ENCODE measurements around the gene PRKG2.

Gene PRKG2

GRCh38 chr4:81131066-81131465 is 84.0 kb downstream of the PRKG2 start:
- no peak for TF ChIP-seq CTCF (IDR thresholded peaks at IDR 0.05; ENCODE audit: control insufficient read depth, extremely low read depth, insufficient read depth)

DNA sequence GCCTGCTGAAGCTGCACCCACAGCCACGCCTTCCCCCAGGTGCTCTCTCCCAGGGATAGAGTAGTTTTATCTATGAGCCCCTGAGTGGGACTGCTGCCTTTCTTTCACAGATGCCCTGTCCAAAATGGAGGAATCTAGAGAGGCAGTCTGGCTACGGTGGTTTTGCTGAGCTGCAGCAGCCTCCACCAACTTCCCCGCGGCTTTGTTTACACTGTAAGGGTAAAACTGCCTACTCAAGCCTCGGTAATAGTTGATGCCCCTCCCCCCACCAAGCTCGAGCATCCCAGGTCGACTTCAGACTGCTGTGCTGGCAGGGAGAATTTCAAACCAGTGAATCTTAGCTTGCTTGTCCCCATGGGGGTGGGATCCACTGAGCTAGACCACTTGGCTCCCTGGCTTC is 84.5 kb downstream of the PRKG2 start:
- no peak for TF ChIP-seq CTCF (IDR thresholded peaks at IDR 0.05; ENCODE audit: control insufficient read depth, extremely low read depth, insufficient read depth)
- no peak overlapping the region for H3K4me3 ChIP-seq (ENCODE audit: low read depth, low read length)
- DNase-seq (ENCODE audit: low read depth) = no peak

More at GRCh38 chr4:81131066-81131465, 84.0 kb downstream of the PRKG2 start:
- no peak for DNase-seq (ENCODE audit: low read depth)
- H3K4me3 ChIP-seq (ENCODE audit: low read depth, low read length) = no peak overlapping the region

DNA sequence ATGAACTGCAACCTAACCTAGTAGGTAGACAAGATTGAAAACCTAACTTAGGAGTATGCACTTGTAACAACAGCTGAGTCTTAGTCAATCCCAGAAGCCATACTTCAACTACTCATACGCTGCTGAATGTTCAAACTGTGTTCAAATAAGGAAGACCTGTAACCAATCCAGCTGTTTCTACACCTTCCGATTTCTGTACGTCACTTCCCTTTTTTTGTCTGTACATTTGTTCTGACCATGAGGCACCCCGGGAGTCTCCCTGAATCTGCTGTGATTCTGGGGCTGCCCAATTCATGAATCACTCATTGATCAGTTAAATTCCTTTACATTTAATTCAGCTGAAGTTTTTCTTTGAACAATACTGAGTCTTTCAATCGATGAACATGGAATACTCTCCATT is 95.0 kb downstream of the PRKG2 start:
- no peak for TF ChIP-seq CTCF (IDR thresholded peaks at IDR 0.05; ENCODE audit: control insufficient read depth, extremely low read depth, insufficient read depth)
- DNase-seq (ENCODE audit: low read depth) = no peak
- no peak overlapping the region for H3K4me3 ChIP-seq (ENCODE audit: low read depth, low read length)

DNA sequence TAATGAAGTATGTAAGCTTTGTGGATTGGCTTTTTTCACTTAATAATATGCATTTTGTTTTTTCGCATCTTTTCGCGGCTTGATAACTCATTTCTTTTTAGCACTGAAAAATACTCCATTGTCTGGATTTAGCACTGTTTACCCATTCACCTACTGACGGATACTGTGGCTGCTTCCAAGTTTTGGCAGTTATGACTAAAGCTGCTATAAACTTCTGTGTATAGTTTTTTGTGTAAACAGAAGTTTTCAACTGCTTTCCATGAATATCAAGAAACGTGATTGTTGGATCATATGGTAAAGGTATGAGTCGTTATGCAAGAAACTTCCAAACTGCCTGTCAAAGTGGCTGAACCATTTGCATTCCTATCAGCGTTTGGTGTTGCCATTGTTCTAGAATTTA is 96.9 kb downstream of the PRKG2 start:
- no peak for TF ChIP-seq CTCF (IDR thresholded peaks at IDR 0.05; ENCODE audit: control insufficient read depth, extremely low read depth, insufficient read depth)
- DNase-seq (ENCODE audit: low read depth) = no peak
- no peak overlapping the region for H3K4me3 ChIP-seq (ENCODE audit: low read depth, low read length)

- no peak for DNase-seq (ENCODE audit: low read depth)
- no peak for TF ChIP-seq CTCF (IDR thresholded peaks at IDR 0.05; ENCODE audit: control insufficient read depth, extremely low read depth, insufficient read depth)
- no peak overlapping the region for H3K4me3 ChIP-seq (ENCODE audit: low read depth, low read length)
Measured at GRCh38 chr4:81116566-81116965, 98.5 kb downstream of the PRKG2 start.

DNA sequence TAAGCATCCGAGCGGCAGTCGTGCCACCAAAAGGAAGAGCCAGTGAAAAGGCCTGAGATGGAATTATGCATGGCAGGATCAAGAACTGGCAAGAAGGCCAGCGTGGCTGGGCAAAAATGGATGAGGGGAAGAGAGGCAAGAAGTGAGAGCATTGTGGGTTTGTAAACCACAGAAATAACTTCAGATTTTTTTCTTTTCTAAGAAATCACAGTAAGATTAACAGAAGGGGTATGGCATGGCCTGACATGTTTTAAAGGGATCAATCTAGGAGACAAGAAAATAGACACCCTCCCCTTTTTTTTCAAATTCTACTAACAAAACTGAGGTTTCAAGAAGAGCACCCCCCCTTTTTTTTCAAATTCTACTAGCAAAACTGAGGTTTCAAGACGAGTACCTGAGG is 102.0 kb downstream of the PRKG2 start:
- no peak overlapping the region for H3K4me3 ChIP-seq (ENCODE audit: low read depth, low read length)
- no peak for DNase-seq (ENCODE audit: low read depth)
- no peak for TF ChIP-seq CTCF (IDR thresholded peaks at IDR 0.05; ENCODE audit: control insufficient read depth, extremely low read depth, insufficient read depth)

GRCh38 chr4:81109356-81109755 is 105.7 kb downstream of the PRKG2 start:
- H3K4me3 ChIP-seq (ENCODE audit: low read depth, low read length) = no peak overlapping the region
- TF ChIP-seq CTCF (IDR thresholded peaks at IDR 0.05; ENCODE audit: control insufficient read depth, extremely low read depth, insufficient read depth) = no peak
- no peak for DNase-seq (ENCODE audit: low read depth)

Measured in LNCaP clone FGC (cell line).